Measurements from ENCODE around the gene DYNLT4. TPM values are rescaled to one million over a fixed set of nuclear protein-coding genes. Genes with fewer than 3 reads are reported as not detected.

The DYNLT4 gene
- total and polyA plus RNA-seq, 2 of the 13 experiments (the other 11 are each of a cell fraction or from before 2014, with no cell fraction given) = 0.77 TPM; not detected in 1

DNA sequence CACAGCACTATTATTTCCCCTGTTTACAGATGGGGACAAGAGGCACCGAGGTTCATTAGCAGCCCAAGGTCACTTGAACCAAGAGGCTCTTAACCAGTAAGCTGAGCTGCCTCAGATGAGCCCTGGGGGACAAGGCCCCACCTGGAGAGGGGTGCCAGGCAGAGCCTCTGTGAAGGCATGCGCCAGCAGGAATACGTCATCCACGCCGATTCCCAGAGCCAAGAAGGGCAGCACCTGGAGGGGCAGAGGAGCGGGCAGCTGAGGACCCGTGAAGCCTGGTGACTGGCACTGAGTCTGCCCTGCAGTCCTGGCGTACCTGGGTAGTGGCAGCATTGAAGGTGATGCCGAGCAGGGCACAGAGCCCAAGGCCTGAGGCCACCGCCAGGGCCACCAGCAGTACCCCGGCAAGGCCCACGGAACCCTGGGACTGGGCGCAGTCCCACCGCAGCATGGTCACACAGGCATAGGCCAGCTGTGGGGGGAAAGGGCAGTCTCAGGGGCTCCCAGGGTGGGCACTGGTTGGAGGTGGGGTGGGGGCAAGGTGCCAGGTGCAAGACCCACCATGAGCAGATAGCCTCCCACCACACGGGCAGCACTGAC, 21.8 kb upstream of the DYNLT4 start:
- in situ Hi-C loops (cut with HindIII; ENCODE audit: extremely low pct_ligation_motif_present, low pct_unique_long_range_greater_than_20kb) = loop anchor here (5.0 to 25.0 kb wide), 2 partner anchors 37 to 183 kb away; partner anchors contain the start of genes HECTD3 and UROD
- H3K36me3 ChIP-seq (replicated peaks in 1 of 2; ENCODE audit: control insufficient read depth in 1 of 2, insufficient read depth in 2 of 2, low read length in 2 of 2) = no peaks in the 10 kb centered on the region
- peaks cover 69% of the 10 kb centered on the region for H3K4me1 ChIP-seq (ENCODE audit: insufficient read depth, low read length)
- no peaks in the 10 kb centered on the region for H3K9me3 ChIP-seq (ENCODE audit: low read length)
- H2AFZ ChIP-seq (ENCODE audit: low read length) = no peak overlapping the region
- TF ChIP-seq, protein P1, sequence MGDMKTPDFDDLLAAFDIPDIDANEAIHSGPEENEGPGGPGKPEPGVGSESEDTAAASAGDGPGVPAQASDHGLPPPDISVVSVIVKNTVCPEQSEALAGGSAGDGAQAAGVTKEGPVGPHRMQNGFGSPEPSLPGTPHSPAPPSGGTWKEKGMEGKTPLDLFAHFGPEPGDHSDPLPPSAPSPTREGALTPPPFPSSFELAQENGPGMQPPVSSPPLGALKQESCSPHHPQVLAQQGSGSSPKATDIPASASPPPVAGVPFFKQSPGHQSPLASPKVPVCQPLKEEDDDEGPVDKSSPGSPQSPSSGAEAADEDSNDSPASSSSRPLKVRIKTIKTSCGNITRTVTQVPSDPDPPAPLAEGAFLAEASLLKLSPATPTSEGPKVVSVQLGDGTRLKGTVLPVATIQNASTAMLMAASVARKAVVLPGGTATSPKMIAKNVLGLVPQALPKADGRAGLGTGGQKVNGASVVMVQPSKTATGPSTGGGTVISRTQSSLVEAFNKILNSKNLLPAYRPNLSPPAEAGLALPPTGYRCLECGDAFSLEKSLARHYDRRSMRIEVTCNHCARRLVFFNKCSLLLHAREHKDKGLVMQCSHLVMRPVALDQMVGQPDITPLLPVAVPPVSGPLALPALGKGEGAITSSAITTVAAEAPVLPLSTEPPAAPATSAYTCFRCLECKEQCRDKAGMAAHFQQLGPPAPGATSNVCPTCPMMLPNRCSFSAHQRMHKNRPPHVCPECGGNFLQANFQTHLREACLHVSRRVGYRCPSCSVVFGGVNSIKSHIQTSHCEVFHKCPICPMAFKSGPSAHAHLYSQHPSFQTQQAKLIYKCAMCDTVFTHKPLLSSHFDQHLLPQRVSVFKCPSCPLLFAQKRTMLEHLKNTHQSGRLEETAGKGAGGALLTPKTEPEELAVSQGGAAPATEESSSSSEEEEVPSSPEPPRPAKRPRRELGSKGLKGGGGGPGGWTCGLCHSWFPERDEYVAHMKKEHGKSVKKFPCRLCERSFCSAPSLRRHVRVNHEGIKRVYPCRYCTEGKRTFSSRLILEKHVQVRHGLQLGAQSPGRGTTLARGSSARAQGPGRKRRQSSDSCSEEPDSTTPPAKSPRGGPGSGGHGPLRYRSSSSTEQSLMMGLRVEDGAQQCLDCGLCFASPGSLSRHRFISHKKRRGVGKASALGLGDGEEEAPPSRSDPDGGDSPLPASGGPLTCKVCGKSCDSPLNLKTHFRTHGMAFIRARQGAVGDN (CRISPR knock-in tag; IDR thresholded peaks at IDR 0.05) = no peak
- TF ChIP-seq ZNF605 (CRISPR knock-in tag; IDR thresholded peaks at IDR 0.05) (no peak), ZNF468 (CRISPR knock-in tag; IDR thresholded peaks at IDR 0.05) (no peak), ZNF839 (CRISPR knock-in tag; IDR thresholded peaks at IDR 0.05; ENCODE audit: borderline replicate concordance) (no peak), MIER2 (CRISPR knock-in tag; IDR thresholded peaks at IDR 0.05) (no peak), FOXA3 (CRISPR knock-in tag; IDR thresholded peaks at IDR 0.05) (no peak), STAG1 (CRISPR knock-in tag; IDR thresholded peaks at IDR 0.05) (no peak), YEATS4 (CRISPR knock-in tag; IDR thresholded peaks at IDR 0.05; ENCODE audit: borderline replicate concordance) (no peak), SOX13 (IDR thresholded peaks at IDR 0.05) (no peak), SOX13 (CRISPR knock-in tag; conservative IDR thresholded peaks at IDR 0.05 in 1 of 2, IDR thresholded peaks at IDR 0.05 in 1 of 2) (peak in 1 of 2 experiments; percentile 75; a peak in 2 of 4 replicates), SOX5 (CRISPR knock-in tag; IDR thresholded peaks at IDR 0.05; ENCODE audit: borderline replicate concordance) (peak; percentile 34; the same call in 1 of the 2 replicates), NFKBIZ (CRISPR knock-in tag; IDR thresholded peaks at IDR 0.05) (no peak), SP140L (CRISPR knock-in tag; IDR thresholded peaks at IDR 0.05; ENCODE audit: borderline replicate concordance) (no peak)
- DNase-seq (ENCODE audit: low spot score) (no peak), ATAC-seq (no peak), FAIRE-seq (no peak)
- no peaks in the 10 kb centered on the region for H3K79me2 ChIP-seq (ENCODE audit: insufficient read depth, low read length)
- no peak overlapping the region for H3K4me2 ChIP-seq (ENCODE audit: low read depth, low read length)
- ChIA-PET CTCF (ENCODE audit: low intra/inter-chr PET ratio, low total read pairs) (no interaction called here), POLR2A (interaction anchor here (3.6 to 4.5 kb wide), 2 partner anchors 8 to 20 kb away, joined by 28 to 51 read pairs; partner anchors contain the start of gene BTBD19)
- 83% methylated on average over 1 of the region's 15 CpGs for WGBS (ENCODE audit: low lambda C conversion rate)
- H4K20me1 ChIP-seq (ENCODE audit: insufficient read depth, low read length) = no peaks in the 10 kb centered on the region
- H3K4me3 ChIP-seq (replicated peaks in 1 of 3; ENCODE audit: insufficient read depth in 1 of 3, low read depth in 2 of 3, low read length in 3 of 3) = no peak overlapping the region
- H3K27me3 ChIP-seq (ENCODE audit: control insufficient read depth in 1 of 2, insufficient read depth in 2 of 2, low read length in 2 of 2) = peaks cover 0 to 16% of the 10 kb centered on the region in 2 experiments; a peak in 1 of 5 replicates
- no TSS peak for BruUV-seq (replicated peaks)
- no peak overlapping the region for H3K9ac ChIP-seq (ENCODE audit: insufficient read depth, low read depth, low read length)
- no peak overlapping the region for H3K27ac ChIP-seq (ENCODE audit: extremely low read length, insufficient read depth, low read length)
- intact Hi-C loops (cut with micrococcal nuclease; ENCODE audit: unreplicated experiment) = loop anchor here (10.0 kb wide), 1 partner anchor 476 kb away; no protein-coding TSS in a partner anchor
